Activated CD4-positive, alpha-beta T cell treated with anti-CD3 and anti-CD28 coated beads for 1 hour (primary cell): ENCODE results near the gene CCND1.
"Not testable (repeated sequence)": the region's sequence is repeated elsewhere in the genome, so short reads cannot be mapped to it uniquely, and the experiment has no call there.

ENCODE experiments used
- DNase-seq: peaks from one replicate; pipeline ENCODE4 v3.0.0-alpha.2; 2020

CCND1 gene

GRCh38 chr11:69618237-69618636 is 22.7 kb upstream of the CCND1 start:
- no peak for DNase-seq

GRCh38 chr11:69620683-69621290 is 20.2 kb upstream of the CCND1 start:
- no peak for DNase-seq

- not testable (repeated sequence) for DNase-seq
Measured at GRCh38 chr11:69622097-69622681, 18.8 kb upstream of the CCND1 start.

GRCh38 chr11:69624293-69624692 is 16.7 kb upstream of the CCND1 start:
- DNase-seq, result no peak

- no peak for DNase-seq
Measured at GRCh38 chr11:69625476-69625875, 15.5 kb upstream of the CCND1 start.

- DNase-seq, result no peak
Measured at GRCh38 chr11:69627551-69627950, 13.4 kb upstream of the CCND1 start.

GRCh38 chr11:69630017-69630416 is 10.9 kb upstream of the CCND1 start:
- no peak for DNase-seq

- no peak for DNase-seq
Measured at GRCh38 chr11:69630424-69630823, 10.5 kb upstream of the CCND1 start.

GRCh38 chr11:69632900-69633299 is 8.1 kb upstream of the CCND1 start:
- DNase-seq, result no peak

- no peak for DNase-seq
Measured at GRCh38 chr11:69634069-69634468, 6.9 kb upstream of the CCND1 start.

- DNase-seq, result no peak
Measured at GRCh38 chr11:69634590-69634989, 6.4 kb upstream of the CCND1 start.

GRCh38 chr11:69635195-69635594 is 5.8 kb upstream of the CCND1 start:
- no peak for DNase-seq

GRCh38 chr11:69635804-69636511 is 5.0 kb upstream of the CCND1 start:
- no peak for DNase-seq

GRCh38 chr11:69636512-69637197 is 4.3 kb upstream of the CCND1 start:
- no peak for DNase-seq

- no peak for DNase-seq
Measured at GRCh38 chr11:69637198-69637940, 3.6 kb upstream of the CCND1 start.

- no peak for DNase-seq
Measured at GRCh38 chr11:69637941-69638871, 2.8 kb upstream of the CCND1 start.

GRCh38 chr11:69638941-69639681 is 1.8 kb upstream of the CCND1 start:
- DNase-seq, result no peak

- no peak for DNase-seq
Measured at GRCh38 chr11:69639831-69640230, 1.1 kb upstream of the CCND1 start.

- DNase-seq, result no peak
Measured at GRCh38 chr11:69640260-69640994, 529 bp upstream of the CCND1 start.
